B cell (primary cell): Measurements from ENCODE around the gene EXOC6B. TPM values are rescaled to one million over a fixed set of nuclear protein-coding genes. Genes with fewer than 3 reads are reported as not detected.

Source experiments
- ATAC-seq: fragments of 200-7000 bp; cut with Tn5 transposase; one replicate; pipeline ENCODE4 v1.10.0; 2021; ENCODE audit warnings: low read depth, mild to moderate bottlenecking, moderate number of reproducible peaks, moderate library complexity
- CTCF ChIA-PET: fragments of 350-600 bp; sonication (Branson Sonifier 250); formaldehyde crosslinking; loops from one replicate; lab custom pipeline; 2021; ENCODE audit warnings: antibody characterized with exemption, inconsistent platforms; lab: Charles Lee
- POLR2A ChIA-PET: fragments of 350-600 bp; sonication (Branson Sonifier 250); formaldehyde crosslinking; loops from one replicate; lab custom pipeline; 2021; ENCODE audit warnings: antibody characterized with exemption; lab: Charles Lee
- DNase-seq: peaks from one replicate; pipeline ENCODE4 v3.0.0; 2013
- H2AFZ ChIP-seq: 2 replicates; pipeline ENCODE4 v1.6.1; 2012; ENCODE audit warnings: mild to moderate bottlenecking, low read depth, low read length; ENCODE audit not compliant: insufficient read depth, poor library complexity, severe bottlenecking
- H3K27ac ChIP-seq, 2 donors: 1 replicate in 1 of 2; 2 replicates in 1 of 2; pipeline ENCODE4 v1.5.1; 2012 to 2013; ENCODE audit warnings: low read length in 2 of 2, mild to moderate bottlenecking in 2 of 2, moderate library complexity in 1 of 2
- H3K27me3 ChIP-seq, 4 experiments: fragments of 200-600 bp in 1 of 4; sonication (generic) in 1 of 4; replicated peaks in 1 of 4; 1 replicate in 2 of 4; 2 replicates in 2 of 4; pipeline versions ENCODE4 v1.6.1 to v1.7.0; 2013 to 2016; ENCODE audit warnings: low read length in 3 of 4, mild to moderate bottlenecking in 2 of 4, mixed read lengths in 1 of 4, moderate library complexity in 1 of 4; ENCODE audit not compliant: insufficient read depth in 4 of 4, control insufficient read depth in 3 of 4; ENCODE audit errors: control extremely low read depth in 1 of 4
- H3K36me3 ChIP-seq, 2 experiments: replicated peaks in 1 of 2; 1 replicate in 1 of 2; 2 replicates in 1 of 2; pipeline versions ENCODE4 v1.6.1 to v1.7.1; 2013; ENCODE audit warnings: low read length in 1 of 2; ENCODE audit not compliant: insufficient read depth in 2 of 2, control insufficient read depth in 1 of 2; ENCODE audit errors: control extremely low read depth in 1 of 2, extremely low read depth in 1 of 2
- H3K4me1 ChIP-seq, 2 donors: fragments of 200-600 bp in 1 of 2; sonication (generic) in 1 of 2; 1 replicate in 1 of 2; 2 replicates in 1 of 2; pipeline versions ENCODE4 v1.5.1 to v1.6.1; 2013 to 2017; ENCODE audit warnings: low read length in 2 of 2; ENCODE audit not compliant: control insufficient read depth in 2 of 2, insufficient read depth in 2 of 2
- H3K4me2 ChIP-seq: replicated peaks from 2 replicates; pipeline ENCODE3; 2012; ENCODE audit warnings: mild to moderate bottlenecking, low read depth, low read length; ENCODE audit not compliant: poor library complexity, severe bottlenecking
- H3K4me3 ChIP-seq, 5 experiments: fragments of 200-600 bp in 1 of 5; sonication (generic) in 1 of 5; 1 replicate in 3 of 5; 2 replicates in 2 of 5; pipeline versions ENCODE4 v1.5.1 to v1.7.0; 2011 to 2016; ENCODE audit warnings: low read length in 4 of 5, mild to moderate bottlenecking in 4 of 5, low read depth in 2 of 5, control low read depth in 1 of 5, moderate library complexity in 1 of 5; ENCODE audit not compliant: insufficient read depth in 1 of 5; ENCODE audit errors: control extremely low read depth in 1 of 5, extremely low read depth in 1 of 5
- H3K79me2 ChIP-seq: fragments of 200-600 bp; sonication (generic); one replicate; pipeline ENCODE4 v1.6.0; 2016; ENCODE audit warnings: low read length; ENCODE audit not compliant: control insufficient read depth, insufficient read depth
- H3K9ac ChIP-seq: fragments of 200-600 bp; sonication (generic); 2 replicates; pipeline ENCODE4 v1.6.1; 2017; ENCODE audit warnings: mild to moderate bottlenecking, low read length, moderate library complexity
- H3K9me3 ChIP-seq, 3 donors: one replicate each; pipeline versions ENCODE4 v1.6.1 to v1.7.1; 2013; ENCODE audit warnings: low read length in 2 of 3; ENCODE audit not compliant: control insufficient read depth in 2 of 3, insufficient read depth in 1 of 3; ENCODE audit errors: control extremely low read depth in 1 of 3
- H4K20me1 ChIP-seq: 2 replicates; pipeline ENCODE4 v1.6.0; 2012; ENCODE audit warnings: mild to moderate bottlenecking, low read length; ENCODE audit not compliant: insufficient read depth, control insufficient read depth, poor library complexity, severe bottlenecking
- H3K27ac Mint-ChIP-seq: one replicate; pipeline ENCODE4 v1.8.0; 2021; ENCODE audit warnings: mixed read lengths
- H3K27me3 Mint-ChIP-seq: one replicate; pipeline ENCODE4 v1.8.0; 2021; ENCODE audit warnings: mixed read lengths
- H3K4me1 Mint-ChIP-seq: one replicate; pipeline ENCODE4 v1.8.0; 2021; ENCODE audit warnings: mixed read lengths
- H3K4me3 Mint-ChIP-seq: one replicate; pipeline ENCODE4 v1.8.0; 2021; ENCODE audit warnings: mixed read lengths
- H3K9me3 Mint-ChIP-seq: one replicate; pipeline ENCODE4 v1.8.0; 2022; ENCODE audit warnings: mixed read lengths; ENCODE audit not compliant: insufficient read depth
- CTCF ChIP-seq: fragments of 200-600 bp; IDR thresholded peaks from one replicate; pipeline ENCODE4 v1.8.0; 2022; ENCODE audit warnings: antibody characterized with exemption, mild to moderate bottlenecking
- EZH2 ChIP-seq: IDR thresholded peaks from 2 replicates; pipeline ENCODE4 v1.6.1; 2012; ENCODE audit warnings: borderline replicate concordance, low read depth, mild to moderate bottlenecking, moderate library complexity, low read length; ENCODE audit not compliant: insufficient read depth, poor library complexity, severe bottlenecking
- WGBS: methylation state at CpG from one replicate; pipeline ENCODE4 v1.1.5; 2013; ENCODE audit warnings: missing lambda C conversion rate; ENCODE audit not compliant: insufficient coverage; 5-methylcytosine and 5-hydroxymethylcytosine counted together
- intact Hi-C: fragments of 100-400 bp; cut with micrococcal nuclease; formaldehyde crosslinking; loops from one replicate; pipeline ENCODE4 v1.10.0; 2022
- polyA plus RNA-seq: library from polyadenylated mRNA; depleted of rRNA; stranded (reverse); fragments of >200 nt; gene quantifications from 2 replicates; pipeline ENCODE4 v1.2.3, GENCODE V29; 2012
- total RNA-seq, 2 donors: library from RNA; stranded (reverse); fragments of 120-200 nt in 1 of 2; gene quantifications; 1 replicate in 1 of 2; 2 replicates in 1 of 2; pipeline versions ENCODE4 v1.2.3 to v1.2.4, GENCODE V29; 2013 to 2022

The EXOC6B gene
- total and polyA plus RNA-seq, 2 donors (not counting 1 experiment from before 2014, with no cell fraction given), result 4.8 to 22.6 TPM

- H3K27me3 Mint-ChIP-seq, result no peaks in the 10 kb centered on the region
- Histone ChIP-seq H3K4me1 (no peaks in the 10 kb centered on the region), H3K27me3 (no peaks in the 10 kb centered on the region), H3K4me2 (no peak overlapping the region), H3K79me2 (no peaks in the 10 kb centered on the region), H3K4me3 (no peak overlapping the region), H3K27ac (no peak overlapping the region), H4K20me1 (no peaks in the 10 kb centered on the region), H3K9ac (no peak overlapping the region), H3K9me3 (no peaks in the 10 kb centered on the region), H2AFZ (no peak overlapping the region), H3K36me3 (no peaks in the 10 kb centered on the region)
- no peaks in the 10 kb centered on the region for H3K9me3 Mint-ChIP-seq
- WGBS, result 100% methylated on average over 3 of the region's 9 CpGs
- CTCF ChIA-PET, result no interaction called here
- ATAC-seq (no peak), DNase-seq (no peak)
- no peaks in the 10 kb centered on the region for H3K4me1 Mint-ChIP-seq
- intact Hi-C loops, result no loop called here
- no peak overlapping the region for H3K4me3 Mint-ChIP-seq
- H3K27ac Mint-ChIP-seq, result no peak overlapping the region
- POLR2A ChIA-PET, result interaction anchor here (0.7 kb wide), 1 partner anchor 974 kb away, joined by 3 read pairs; no protein-coding TSS in a partner anchor
- TF ChIP-seq EZH2 (no peak), CTCF (no peak)
These were observed 130.9 kb downstream of the EXOC6B start for GRCh38 chr2:72694715-72695496.

GRCh38 chr2:72689579-72690195 lies 136.1 kb downstream of the EXOC6B start:
- Histone ChIP-seq H3K9ac (no peak overlapping the region), H3K4me3 (no peak overlapping the region), H3K36me3 (no peaks in the 10 kb centered on the region), H3K4me2 (no peak overlapping the region), H3K9me3 (no peaks in the 10 kb centered on the region), H3K79me2 (no peaks in the 10 kb centered on the region), H3K4me1 (no peaks in the 10 kb centered on the region), H2AFZ (no peak overlapping the region), H3K27ac (no peak overlapping the region), H4K20me1 (no peaks in the 10 kb centered on the region), H3K27me3 (no peaks in the 10 kb centered on the region)
- H3K27ac Mint-ChIP-seq, result no peak overlapping the region
- ChIA-PET CTCF (no interaction called here), POLR2A (no interaction called here)
- no peak for DNase-seq
- TF ChIP-seq CTCF (no peak), EZH2 (no peak)
- no peaks in the 10 kb centered on the region for H3K9me3 Mint-ChIP-seq
- intact Hi-C loops, result no loop called here
- no peak for ATAC-seq
- WGBS, result 97% methylated on average over 4 of the region's 5 CpGs
- no peaks in the 10 kb centered on the region for H3K4me1 Mint-ChIP-seq
- H3K4me3 Mint-ChIP-seq, result no peak overlapping the region
- H3K27me3 Mint-ChIP-seq, result peaks cover under 1% of the 10 kb centered on the region
